ENCODE data around the gene XRN1. TPM values are rescaled to one million over a fixed set of nuclear protein-coding genes. Genes with fewer than 3 reads are reported as not detected.

Gene XRN1
- total RNA-seq, 1 experiment from 2014 or later: 23.3 TPM

DNA sequence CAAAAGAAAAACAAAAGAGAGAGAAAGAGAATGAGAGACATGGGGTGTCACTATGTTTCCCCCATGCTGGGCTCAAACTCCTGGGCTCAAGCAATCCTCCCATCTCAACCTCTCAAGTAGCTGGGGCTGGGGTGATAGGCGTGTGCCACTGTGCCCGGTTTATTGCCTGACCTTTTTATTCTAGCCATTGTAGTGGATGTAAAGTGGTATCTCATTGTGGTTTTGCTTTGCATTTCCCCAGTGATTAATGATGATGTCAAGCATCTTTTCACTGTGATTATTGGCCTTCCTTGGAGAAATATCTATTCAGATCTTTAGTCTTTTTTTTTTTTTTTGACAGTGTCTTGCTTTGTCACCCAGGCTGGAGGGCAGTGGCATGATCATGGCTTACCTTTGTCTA lies 184.7 kb downstream of the XRN1 start:
- intact Hi-C loops (cut with micrococcal nuclease; ENCODE audit: unreplicated experiment): no loop called here
- Mint-ChIP-seq H3K36me3 (ENCODE audit: insufficient read depth, unreplicated experiment) (no peaks in the 10 kb centered on the region), H3K9me3 (ENCODE audit: unreplicated experiment) (no peaks in the 10 kb centered on the region), H3K4me3 (ENCODE audit: unreplicated experiment) (no peak overlapping the region), H3K27ac (ENCODE audit: unreplicated experiment) (no peak overlapping the region), H3K4me1 (ENCODE audit: low read depth, unreplicated experiment) (no peaks in the 10 kb centered on the region), H3K27me3 (ENCODE audit: insufficient read depth, unreplicated experiment) (peaks cover 3% of the 10 kb centered on the region)
- H3K27me3 ChIP-seq (replicated peaks; ENCODE audit: control insufficient read depth, insufficient read depth, low read length): no peaks in the 10 kb centered on the region
- no peak overlapping the region for H3K4me3 ChIP-seq (ENCODE audit: low read depth, low read length)
- H3K9me3 ChIP-seq: no peaks in the 10 kb centered on the region
- DNase-seq: no peak
- TF ChIP-seq, protein P1, sequence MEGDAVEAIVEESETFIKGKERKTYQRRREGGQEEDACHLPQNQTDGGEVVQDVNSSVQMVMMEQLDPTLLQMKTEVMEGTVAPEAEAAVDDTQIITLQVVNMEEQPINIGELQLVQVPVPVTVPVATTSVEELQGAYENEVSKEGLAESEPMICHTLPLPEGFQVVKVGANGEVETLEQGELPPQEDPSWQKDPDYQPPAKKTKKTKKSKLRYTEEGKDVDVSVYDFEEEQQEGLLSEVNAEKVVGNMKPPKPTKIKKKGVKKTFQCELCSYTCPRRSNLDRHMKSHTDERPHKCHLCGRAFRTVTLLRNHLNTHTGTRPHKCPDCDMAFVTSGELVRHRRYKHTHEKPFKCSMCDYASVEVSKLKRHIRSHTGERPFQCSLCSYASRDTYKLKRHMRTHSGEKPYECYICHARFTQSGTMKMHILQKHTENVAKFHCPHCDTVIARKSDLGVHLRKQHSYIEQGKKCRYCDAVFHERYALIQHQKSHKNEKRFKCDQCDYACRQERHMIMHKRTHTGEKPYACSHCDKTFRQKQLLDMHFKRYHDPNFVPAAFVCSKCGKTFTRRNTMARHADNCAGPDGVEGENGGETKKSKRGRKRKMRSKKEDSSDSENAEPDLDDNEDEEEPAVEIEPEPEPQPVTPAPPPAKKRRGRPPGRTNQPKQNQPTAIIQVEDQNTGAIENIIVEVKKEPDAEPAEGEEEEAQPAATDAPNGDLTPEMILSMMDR (IDR thresholded peaks at IDR 0.05; ENCODE audit: insufficient read depth in 1 of 2, low read depth in 1 of 2, low read length in 1 of 2, severe bottlenecking in 1 of 2, unreplicated experiment in 1 of 2): no peak
- ChIA-PET CTCF (no interaction called here), POLR2A (no interaction called here)
- H3K36me3 ChIP-seq (ENCODE audit: control insufficient read depth, insufficient read depth, low read length): no peaks in the 10 kb centered on the region
- BruUV-seq (replicated peaks): no TSS peak
- no peaks in the 10 kb centered on the region for H3K4me1 ChIP-seq

DNA sequence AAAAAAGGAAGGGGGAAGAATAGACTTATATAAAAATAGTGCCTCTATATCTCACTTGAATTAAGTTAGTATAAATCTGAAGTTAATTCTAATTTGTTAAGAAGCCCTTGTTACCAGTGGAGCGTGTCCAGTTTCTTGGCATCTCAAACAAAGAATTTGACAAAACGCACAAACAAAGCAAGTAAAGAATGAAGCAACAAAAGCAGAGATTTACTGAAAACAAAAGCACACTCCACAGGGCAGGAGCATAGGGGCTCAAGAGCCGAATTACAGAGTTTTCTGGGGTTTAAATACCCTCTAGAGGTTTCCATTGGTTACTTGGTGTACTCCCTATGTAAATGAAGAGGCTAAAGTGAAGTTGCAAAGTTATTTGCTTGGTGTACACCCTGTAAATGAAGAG lies 188.5 kb downstream of the XRN1 start:
- H3K36me3 ChIP-seq (ENCODE audit: control insufficient read depth, insufficient read depth, low read length): no peaks in the 10 kb centered on the region
- no peaks in the 10 kb centered on the region for H3K9me3 ChIP-seq
- ChIA-PET CTCF (no interaction called here), POLR2A (no interaction called here)
- no peaks in the 10 kb centered on the region for H3K36me3 Mint-ChIP-seq (ENCODE audit: insufficient read depth, unreplicated experiment)
- intact Hi-C loops (cut with micrococcal nuclease; ENCODE audit: unreplicated experiment): no loop called here
- no peaks in the 10 kb centered on the region for H3K4me1 ChIP-seq
- no peak for DNase-seq
- H3K27me3 Mint-ChIP-seq (ENCODE audit: insufficient read depth, unreplicated experiment): peaks cover 3% of the 10 kb centered on the region
- no peaks in the 10 kb centered on the region for H3K27me3 ChIP-seq (replicated peaks; ENCODE audit: control insufficient read depth, insufficient read depth, low read length)
- H3K4me3 Mint-ChIP-seq (ENCODE audit: unreplicated experiment): no peak overlapping the region
- H3K27ac Mint-ChIP-seq (ENCODE audit: unreplicated experiment): no peak overlapping the region
- no TSS peak for BruUV-seq (replicated peaks)
- no peaks in the 10 kb centered on the region for H3K4me1 Mint-ChIP-seq (ENCODE audit: low read depth, unreplicated experiment)
- H3K4me3 ChIP-seq (ENCODE audit: low read depth, low read length): no peak overlapping the region
- no peaks in the 10 kb centered on the region for H3K9me3 Mint-ChIP-seq (ENCODE audit: unreplicated experiment)
- TF ChIP-seq, protein P1 (IDR thresholded peaks at IDR 0.05; ENCODE audit: insufficient read depth in 1 of 2, low read depth in 1 of 2, low read length in 1 of 2, severe bottlenecking in 1 of 2, unreplicated experiment in 1 of 2): no peak

DNA sequence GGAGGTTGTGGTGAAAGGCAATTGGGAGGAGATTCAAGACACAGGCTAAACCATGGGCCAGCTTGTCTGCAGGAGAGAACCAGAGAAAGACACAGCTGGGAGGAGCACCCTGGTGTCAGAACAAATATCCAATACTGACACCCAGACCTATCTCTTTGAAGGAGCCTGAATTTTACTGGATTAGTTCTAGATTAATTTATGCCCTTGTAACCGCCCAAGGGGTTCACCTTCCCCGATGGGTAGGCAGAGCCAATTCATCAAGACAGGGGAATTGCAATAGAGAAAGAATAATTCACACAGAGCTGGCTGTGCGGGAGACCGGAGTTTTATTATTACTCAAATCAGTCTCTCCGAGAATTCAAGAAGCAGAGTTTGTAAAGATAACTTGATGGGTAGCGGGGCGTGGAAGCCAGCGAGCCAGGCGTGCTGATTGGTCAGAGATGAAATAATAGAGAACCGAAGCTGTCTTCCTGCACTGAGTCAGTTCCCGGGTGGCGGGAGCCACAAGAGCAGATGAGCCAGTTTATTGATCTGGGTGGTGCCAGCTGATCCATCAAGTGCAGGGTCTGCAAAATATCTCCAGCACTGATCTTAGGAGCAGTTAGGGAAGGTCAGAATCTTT lies 191.0 kb downstream of the XRN1 start:
- no TSS peak for BruUV-seq (replicated peaks)
- Mint-ChIP-seq H3K27ac (ENCODE audit: unreplicated experiment) (no peak overlapping the region), H3K9me3 (ENCODE audit: unreplicated experiment) (peaks cover 7% of the 10 kb centered on the region), H3K27me3 (ENCODE audit: insufficient read depth, unreplicated experiment) (peaks cover 3% of the 10 kb centered on the region), H3K4me3 (ENCODE audit: unreplicated experiment) (no peak overlapping the region), H3K36me3 (ENCODE audit: insufficient read depth, unreplicated experiment) (no peaks in the 10 kb centered on the region), H3K4me1 (ENCODE audit: low read depth, unreplicated experiment) (no peaks in the 10 kb centered on the region)
- TF ChIP-seq, protein P1 (IDR thresholded peaks at IDR 0.05; ENCODE audit: insufficient read depth in 1 of 2, low read depth in 1 of 2, low read length in 1 of 2, severe bottlenecking in 1 of 2, unreplicated experiment in 1 of 2): no peak
- Histone ChIP-seq H3K36me3 (ENCODE audit: control insufficient read depth, insufficient read depth, low read length) (no peaks in the 10 kb centered on the region), H3K4me1 (no peaks in the 10 kb centered on the region), H3K4me3 (ENCODE audit: low read depth, low read length) (no peak overlapping the region), H3K9me3 (no peaks in the 10 kb centered on the region; the same call in 1 of the 2 replicates), H3K27me3 (replicated peaks; ENCODE audit: control insufficient read depth, insufficient read depth, low read length) (no peaks in the 10 kb centered on the region)
- POLR2A ChIA-PET: no interaction called here
- no peak for DNase-seq
- CTCF ChIA-PET: no interaction called here
- intact Hi-C loops (cut with micrococcal nuclease; ENCODE audit: unreplicated experiment): no loop called here

Other genes with a start within 250 kb of the XRN1 start
- gene GK5, start 222.5 kb downstream of the XRN1 start, total RNA-seq (2022): 15.0 and 19.6 TPM in 2 replicates
- gene ATR, start 130.7 kb upstream of the XRN1 start, total RNA-seq (2022): 17.2 and 17.5 TPM in 2 replicates
- 19.2 and 23.6 TPM in 2 replicates for gene PLS1, start 148.4 kb upstream of the XRN1 start, total RNA-seq (2022)

All from Caco-2 (cell line).